ENCODE measurements around the gene COPRS. TPM values are rescaled to one million over a fixed set of nuclear protein-coding genes. Genes with fewer than 3 reads are reported as not detected.

Gene COPRS
- total RNA-seq, 4 donors from 2014 or later = 31.6 to 52.1 (median 47.4) TPM

Other genes with a start within 250 kb of the COPRS start
- 10 to 100 TPM; 27.1 to 49.1 (median 31.1) TPM for gene UTP6, start 42.5 kb upstream of the COPRS start, total RNA-seq
- gene SUZ12, start 77.8 kb upstream of the COPRS start, total RNA-seq = 10 to 100 TPM; 11.5 to 24.4 (median 14.9) TPM
- 100 to 1,000 TPM in 1 of 4 donors, 10 to 100 TPM in 3; 17.8 to 116 (median 30.2) TPM for gene LRRC37B, start 148.1 kb upstream of the COPRS start, total RNA-seq

Measured in suprapubic skin (tissue), 4 donors.